Right lobe of liver (tissue), 6 donors: ENCODE results near the gene TNPO2. TPM values are rescaled to one million over a fixed set of nuclear protein-coding genes. Genes with fewer than 3 reads are reported as not detected.

Experiments
- ATAC-seq, 4 donors: fragments of 200-7000 bp; cut with Tn5 transposase; one replicate each; pipeline ENCODE4 v1.9.1; 2020; ENCODE audit warnings: mild to moderate bottlenecking in 4 of 4, moderate library complexity in 4 of 4
- DNase-seq, 3 donors: peaks; one replicate each; pipeline ENCODE4 v3.0.0-alpha.2; 2020
- H3K27ac ChIP-seq, 3 donors: fragments of 200-600 bp; one replicate each; pipeline ENCODE4 v1.8.0; 2022
- H3K27me3 ChIP-seq, 2 donors: fragments of 200-600 bp; one replicate each; pipeline ENCODE4 v1.8.0; 2022
- H3K36me3 ChIP-seq, 4 donors: fragments of 200-600 bp; sonication (generic) in 1 of 4; one replicate each; pipeline versions ENCODE4 v1.5.1 to v1.8.0; 2017 to 2022; ENCODE audit warnings: control low read depth in 1 of 4
- H3K4me1 ChIP-seq, 4 donors: fragments of 200-600 bp; sonication (generic) in 1 of 4; one replicate each; pipeline versions ENCODE4 v1.5.1 to v1.8.0; 2017 to 2022; ENCODE audit warnings: control low read depth in 1 of 4
- H3K4me3 ChIP-seq, 3 donors: fragments of 200-600 bp; one replicate each; pipeline ENCODE4 v1.8.0; 2022
- H3K9me3 ChIP-seq, 4 donors: fragments of 200-600 bp; sonication (generic) in 1 of 4; one replicate each; pipeline versions ENCODE4 v1.5.1 to v1.8.0; 2017 to 2022; ENCODE audit warnings: control low read depth in 1 of 4
- POLR2A ChIP-seq: fragments of 450-650 bp; IDR thresholded peaks from one replicate; pipeline ENCODE4 v1.6.1; 2017; ENCODE audit warnings: antibody characterized with exemption, mild to moderate bottlenecking
- WGBS: methylation state at CpG from one replicate; pipeline ENCODE4 v1.1.6; 2018; ENCODE audit warnings: low coverage, low lambda C conversion rate; ENCODE audit not compliant: insufficient coverage; ENCODE audit errors: missing lambda C conversion rate; 5-methylcytosine and 5-hydroxymethylcytosine counted together
- intact Hi-C, 2 donors: fragments of 100-400 bp; cut with DNase I; formaldehyde crosslinking; loops; one replicate each; pipeline versions ENCODE4 v1.11.2 to v1.14.1; 2022
- total RNA-seq, 6 experiments: library from RNA; depleted of rRNA in 2 of 6; stranded (reverse); fragments of >200 nt in 2 of 6; fragmentation: NEBNext Ultra II Directional in 3 of 6; extraction: Animal tissue kit (Norgen Biotek cat#: 25700) in 3 of 6; gene quantifications; one replicate each; pipeline versions ENCODE4 v1.1.0 to v1.2.4, GENCODE V29; 2016 to 2023
- TF ChIP-seq, protein P1 (sequence below), 4 donors: fragments of 200-600 bp in 3 of 4; fragments of 450-650 bp in 1 of 4; IDR thresholded peaks; one replicate each; pipeline versions ENCODE4 v1.5.1 to v1.8.0; 2016 to 2022; ENCODE audit warnings: antibody characterized with exemption in 4 of 4, mild to moderate bottlenecking in 2 of 4
- donor health status: DM: no; HTN: yes; CAD: no.
- donor health status: DM: no; HTN: no; CAD: no.
- donor health status: DM: no; HTN: no; CAD: no.
- donor health status: DM: no; HTN: yes; CAD: no.
- donor health status: DM: no; HTN: yes; CAD: no.

TNPO2 gene
- total RNA-seq, 6 experiments from 2014 or later: 14.8 to 28.7 (median 19.6) TPM

GRCh38 chr19:12749938-12750521 lies 26.3 kb upstream of the TNPO2 start:
- Histone ChIP-seq H3K4me3 (no peak overlapping the region), H3K27ac (no peak overlapping the region), H3K27me3 (no peaks in the 10 kb centered on the region), H3K9me3 (no peaks in the 10 kb centered on the region), H3K36me3 (peaks cover 0 to 10% (median 0%) of the 10 kb centered on the region in 4 donors), H3K4me1 (no peaks in the 10 kb centered on the region)
- no peak for DNase-seq
- WGBS: 15% methylated on average over 8 of the region's 24 CpGs
- peak in 1 of 4 donors; percentile 4 for ATAC-seq
- intact Hi-C loops: loop anchor here in 1 of 2 donors (10.0 kb wide), 1 partner anchor 45 kb away; no protein-coding TSS in a partner anchor
- TF ChIP-seq POLR2A: no peak
- TF ChIP-seq, protein P1, sequence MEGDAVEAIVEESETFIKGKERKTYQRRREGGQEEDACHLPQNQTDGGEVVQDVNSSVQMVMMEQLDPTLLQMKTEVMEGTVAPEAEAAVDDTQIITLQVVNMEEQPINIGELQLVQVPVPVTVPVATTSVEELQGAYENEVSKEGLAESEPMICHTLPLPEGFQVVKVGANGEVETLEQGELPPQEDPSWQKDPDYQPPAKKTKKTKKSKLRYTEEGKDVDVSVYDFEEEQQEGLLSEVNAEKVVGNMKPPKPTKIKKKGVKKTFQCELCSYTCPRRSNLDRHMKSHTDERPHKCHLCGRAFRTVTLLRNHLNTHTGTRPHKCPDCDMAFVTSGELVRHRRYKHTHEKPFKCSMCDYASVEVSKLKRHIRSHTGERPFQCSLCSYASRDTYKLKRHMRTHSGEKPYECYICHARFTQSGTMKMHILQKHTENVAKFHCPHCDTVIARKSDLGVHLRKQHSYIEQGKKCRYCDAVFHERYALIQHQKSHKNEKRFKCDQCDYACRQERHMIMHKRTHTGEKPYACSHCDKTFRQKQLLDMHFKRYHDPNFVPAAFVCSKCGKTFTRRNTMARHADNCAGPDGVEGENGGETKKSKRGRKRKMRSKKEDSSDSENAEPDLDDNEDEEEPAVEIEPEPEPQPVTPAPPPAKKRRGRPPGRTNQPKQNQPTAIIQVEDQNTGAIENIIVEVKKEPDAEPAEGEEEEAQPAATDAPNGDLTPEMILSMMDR (IDR thresholded peaks at IDR 0.05): no peak

- Histone ChIP-seq H3K27ac (no peak overlapping the region), H3K4me3 (no peak overlapping the region), H3K36me3 (peaks cover 0 to 10% (median 0%) of the 10 kb centered on the region in 4 donors), H3K9me3 (no peaks in the 10 kb centered on the region), H3K4me1 (no peaks in the 10 kb centered on the region), H3K27me3 (no peaks in the 10 kb centered on the region)
- ATAC-seq (no peak), DNase-seq (no peak)
- TF ChIP-seq POLR2A: no peak
- TF ChIP-seq, protein P1 (IDR thresholded peaks at IDR 0.05): no peak
- intact Hi-C loops: no loop called here
- no CpG with 5 or more reads among the region's 6 CpGs for WGBS
These were observed 24.8 kb upstream of the TNPO2 start for GRCh38 chr19:12748489-12748888.

DNA sequence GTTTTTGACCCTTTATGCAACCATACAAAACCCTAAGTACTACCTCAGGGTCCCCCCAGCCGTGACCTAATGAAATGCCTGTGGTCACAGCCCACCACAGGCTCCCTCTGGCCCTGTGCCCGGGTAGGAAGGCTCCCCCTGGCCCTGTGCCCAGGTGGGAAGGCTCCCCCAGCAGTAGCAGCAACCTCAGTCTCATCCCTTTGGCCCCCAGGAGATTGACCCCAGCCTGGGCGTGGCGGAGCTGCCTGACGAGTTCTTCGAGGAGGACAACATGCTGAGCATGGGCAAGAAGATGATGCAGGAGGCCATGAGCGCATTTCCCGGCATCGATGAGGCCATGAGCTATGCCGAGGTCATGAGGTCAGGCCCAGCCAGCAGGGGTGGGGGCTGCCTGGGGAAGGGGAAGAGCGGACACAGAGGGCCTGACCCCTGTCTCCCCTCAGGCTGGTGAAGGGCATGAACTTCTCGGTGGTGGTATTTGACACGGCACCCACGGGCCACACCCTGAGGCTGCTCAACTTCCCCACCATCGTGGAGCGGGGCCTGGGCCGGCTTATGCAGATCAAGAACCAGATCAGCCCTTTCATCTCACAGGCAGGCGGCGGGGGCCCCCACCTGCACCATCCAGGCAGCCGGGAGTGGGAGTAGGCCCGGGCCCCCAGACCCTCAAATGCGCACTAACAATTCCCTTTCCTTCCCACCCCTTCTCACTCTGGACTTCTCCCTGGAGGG lies 21.6 kb upstream of the TNPO2 start:
- H3K4me1 ChIP-seq: no peaks in the 10 kb centered on the region
- no peak overlapping the region for H3K27ac ChIP-seq
- ATAC-seq (peak in 1 of 4 donors; percentile 30), DNase-seq (no peak)
- H3K27me3 ChIP-seq: no peaks in the 10 kb centered on the region
- 71% methylated on average over 4 of the region's 22 CpGs for WGBS
- TF ChIP-seq, protein P1 (IDR thresholded peaks at IDR 0.05): no peak
- TF ChIP-seq POLR2A: no peak
- no peak overlapping the region for H3K4me3 ChIP-seq
- intact Hi-C loops: no loop called here
- no peaks in the 10 kb centered on the region for H3K9me3 ChIP-seq
- H3K36me3 ChIP-seq: peaks cover 0 to 10% (median 0%) of the 10 kb centered on the region in 4 donors

DNA sequence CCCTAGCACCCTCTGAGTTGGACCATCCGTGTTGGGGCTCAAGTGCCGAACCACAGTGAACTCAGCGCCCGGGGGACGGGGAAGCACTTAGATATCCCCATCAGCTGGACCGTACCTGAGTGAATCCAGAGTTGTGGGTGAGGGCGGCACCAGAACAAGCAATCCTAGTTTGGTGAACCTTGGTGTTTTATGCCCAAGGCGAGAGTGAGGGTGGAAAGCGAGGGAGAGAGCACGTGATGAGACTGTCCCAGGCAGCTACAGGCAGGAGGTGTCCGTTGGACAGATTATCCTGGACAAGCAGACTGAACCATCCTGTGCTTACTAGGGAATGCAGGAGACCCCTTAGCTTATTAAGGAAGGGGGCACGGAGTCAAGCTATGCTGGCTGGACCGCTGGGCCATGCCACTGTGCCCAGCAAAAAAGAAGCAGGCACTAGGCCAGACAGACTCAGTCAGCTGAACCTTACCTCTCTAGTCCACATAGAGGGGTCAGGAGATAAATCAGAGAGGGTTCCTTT lies 14.2 kb upstream of the TNPO2 start:
- no peak for TF ChIP-seq POLR2A
- TF ChIP-seq, protein P1 (IDR thresholded peaks at IDR 0.05): no peak
- peak overlapping the region in 2 of 3 donors; percentile 85 to 88 for H3K27ac ChIP-seq
- no peaks in the 10 kb centered on the region for H3K9me3 ChIP-seq
- H3K27me3 ChIP-seq: no peaks in the 10 kb centered on the region
- WGBS: 5% methylated on average over 9 of the region's 13 CpGs
- DNase-seq (no peak), ATAC-seq (no peak)
- intact Hi-C loops: no loop called here
- peaks cover 0 to 18% (median 0%) of the 10 kb centered on the region in 4 donors for H3K36me3 ChIP-seq
- peak overlapping the region; percentile 69 to 84 (median 81) for H3K4me3 ChIP-seq
- H3K4me1 ChIP-seq: peaks cover 0 to 21% (median 1%) of the 10 kb centered on the region in 4 donors
